Measurements from ENCODE around the gene PLEKHH1.

DNA sequence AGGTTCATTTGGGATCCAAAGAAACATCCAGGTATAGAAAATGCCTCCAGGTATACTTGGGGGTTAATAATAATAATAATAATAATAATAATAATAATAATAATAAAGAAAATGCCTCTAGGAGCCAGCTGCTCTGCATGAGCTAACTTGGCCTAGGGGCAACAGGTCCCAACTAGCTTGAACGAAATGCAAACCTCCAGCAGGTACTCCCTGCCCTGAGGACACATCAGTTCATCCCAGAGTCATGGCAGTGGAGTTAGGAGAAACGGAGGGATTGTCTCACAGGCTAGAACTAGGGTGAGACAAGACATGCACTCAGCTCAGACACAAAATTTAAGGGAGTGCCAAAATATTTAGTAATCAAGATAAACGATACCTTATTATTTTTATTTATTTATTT, 32.1 kb upstream of the PLEKHH1 start:
- TF ChIP-seq EP300 (IDR thresholded peaks at IDR 0.05) (no peak), POLR2A (IDR thresholded peaks at IDR 0.05) (no peak), POLR2AphosphoS5 (IDR thresholded peaks at IDR 0.05) (no peak)
- TF ChIP-seq, protein P1, sequence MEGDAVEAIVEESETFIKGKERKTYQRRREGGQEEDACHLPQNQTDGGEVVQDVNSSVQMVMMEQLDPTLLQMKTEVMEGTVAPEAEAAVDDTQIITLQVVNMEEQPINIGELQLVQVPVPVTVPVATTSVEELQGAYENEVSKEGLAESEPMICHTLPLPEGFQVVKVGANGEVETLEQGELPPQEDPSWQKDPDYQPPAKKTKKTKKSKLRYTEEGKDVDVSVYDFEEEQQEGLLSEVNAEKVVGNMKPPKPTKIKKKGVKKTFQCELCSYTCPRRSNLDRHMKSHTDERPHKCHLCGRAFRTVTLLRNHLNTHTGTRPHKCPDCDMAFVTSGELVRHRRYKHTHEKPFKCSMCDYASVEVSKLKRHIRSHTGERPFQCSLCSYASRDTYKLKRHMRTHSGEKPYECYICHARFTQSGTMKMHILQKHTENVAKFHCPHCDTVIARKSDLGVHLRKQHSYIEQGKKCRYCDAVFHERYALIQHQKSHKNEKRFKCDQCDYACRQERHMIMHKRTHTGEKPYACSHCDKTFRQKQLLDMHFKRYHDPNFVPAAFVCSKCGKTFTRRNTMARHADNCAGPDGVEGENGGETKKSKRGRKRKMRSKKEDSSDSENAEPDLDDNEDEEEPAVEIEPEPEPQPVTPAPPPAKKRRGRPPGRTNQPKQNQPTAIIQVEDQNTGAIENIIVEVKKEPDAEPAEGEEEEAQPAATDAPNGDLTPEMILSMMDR (IDR thresholded peaks at IDR 0.05): no peak
